ENCODE data around the gene RPS24. TPM values are rescaled to one million over a fixed set of nuclear protein-coding genes. Genes with fewer than 3 reads are reported as not detected.
"Not testable (repeated sequence)": the region's sequence is repeated elsewhere in the genome, so short reads cannot be mapped to it uniquely, and the experiment has no call there.

The RPS24 gene
- polyA plus RNA-seq, 1 donor (not counting 4 experiments of a cell fraction or from before 2014, with no cell fraction given) = 5,180 TPM

GRCh38 chr10:78069151-78069550 is 35.5 kb downstream of the RPS24 start:
- no peak overlapping the region for H3K9ac ChIP-seq (ENCODE audit: control insufficient read depth, extremely low read depth, insufficient read depth, low read length)
- no peak overlapping the region for H3K27ac ChIP-seq (ENCODE audit: control insufficient read depth, insufficient read depth, low read length)
- no peaks in the 10 kb centered on the region for H3K4me1 ChIP-seq (ENCODE audit: control insufficient read depth, extremely low read depth, insufficient read depth, low read length)
- H4K20me1 ChIP-seq (ENCODE audit: control insufficient read depth, extremely low read depth, insufficient read depth, low read length) = no peaks in the 10 kb centered on the region
- no peak for DNase-seq (ENCODE audit: low read depth, low spot score)
- FAIRE-seq = no peak
- no peak for TF ChIP-seq CTCF (optimal IDR thresholded peaks at IDR 0.05 in 1 of 3, IDR thresholded peaks at IDR 0.05 in 1 of 3, conservative IDR thresholded peaks at IDR 0.05 in 1 of 3; ENCODE audit: extremely low read depth in 1 of 3, insufficient read depth in 2 of 3, low read length in 3 of 3)
- no peak for TF ChIP-seq EZH2 (IDR thresholded peaks at IDR 0.05; ENCODE audit: low read length)
- no peaks in the 10 kb centered on the region for H3K9me3 ChIP-seq (ENCODE audit: control insufficient read depth, low read depth, low read length)
- H3K4me2 ChIP-seq (ENCODE audit: control insufficient read depth, extremely low read depth, insufficient read depth, low read depth, low read length) = no peak overlapping the region
- H2AFZ ChIP-seq (ENCODE audit: control insufficient read depth, low read length) = no peak overlapping the region
- dilution Hi-C loops (cut with MboI; ENCODE audit: extremely low pct_ligation_motif_present, low sequenced_read_pairs) = no loop called here
- no peaks in the 10 kb centered on the region for H3K9me1 ChIP-seq (ENCODE audit: control insufficient read depth, extremely low read depth, insufficient read depth, low read length)
- H3K4me3 ChIP-seq (ENCODE audit: control insufficient read depth in 2 of 3, extremely low read depth in 1 of 3, insufficient read depth in 2 of 3, low read depth in 1 of 3, low read length in 3 of 3) = no peak overlapping the region
- no peaks in the 10 kb centered on the region for H3K27me3 ChIP-seq (ENCODE audit: control insufficient read depth, extremely low read depth, insufficient read depth, low read length)
- H3K36me3 ChIP-seq (ENCODE audit: control insufficient read depth in 2 of 2, extremely low read depth in 1 of 2, insufficient read depth in 2 of 2, low read length in 2 of 2) = no peaks in the 10 kb centered on the region
- no peaks in the 10 kb centered on the region for H3K79me2 ChIP-seq (ENCODE audit: control insufficient read depth, insufficient read depth, low read length)

- dilution Hi-C loops (cut with MboI; ENCODE audit: extremely low pct_ligation_motif_present, low sequenced_read_pairs); H4K20me1 ChIP-seq (ENCODE audit: control insufficient read depth, extremely low read depth, insufficient read depth, low read length): not testable (repeated sequence)
These were observed 36.4 kb downstream of the RPS24 start for GRCh38 chr10:78070064-78070463.

GRCh38 chr10:78070726-78071125 is 37.1 kb downstream of the RPS24 start:
- H3K36me3 ChIP-seq (ENCODE audit: control insufficient read depth in 2 of 2, extremely low read depth in 1 of 2, insufficient read depth in 2 of 2, low read length in 2 of 2) = no peaks in the 10 kb centered on the region
- no peak overlapping the region for H2AFZ ChIP-seq (ENCODE audit: control insufficient read depth, low read length)
- H3K79me2 ChIP-seq (ENCODE audit: control insufficient read depth, insufficient read depth, low read length) = no peaks in the 10 kb centered on the region
- no peaks in the 10 kb centered on the region for H3K27me3 ChIP-seq (ENCODE audit: control insufficient read depth, extremely low read depth, insufficient read depth, low read length)
- H3K4me2 ChIP-seq (ENCODE audit: control insufficient read depth, extremely low read depth, insufficient read depth, low read depth, low read length) = no peak overlapping the region
- no peak for TF ChIP-seq CTCF (optimal IDR thresholded peaks at IDR 0.05 in 1 of 3, IDR thresholded peaks at IDR 0.05 in 1 of 3, conservative IDR thresholded peaks at IDR 0.05 in 1 of 3; ENCODE audit: extremely low read depth in 1 of 3, insufficient read depth in 2 of 3, low read length in 3 of 3)
- TF ChIP-seq EZH2 (IDR thresholded peaks at IDR 0.05; ENCODE audit: low read length) = no peak
- dilution Hi-C loops (cut with MboI; ENCODE audit: extremely low pct_ligation_motif_present, low sequenced_read_pairs) = no loop called here
- no peaks in the 10 kb centered on the region for H3K9me3 ChIP-seq (ENCODE audit: control insufficient read depth, low read depth, low read length)
- no peak overlapping the region for H3K9ac ChIP-seq (ENCODE audit: control insufficient read depth, extremely low read depth, insufficient read depth, low read length)
- H3K27ac ChIP-seq (ENCODE audit: control insufficient read depth, insufficient read depth, low read length) = no peak overlapping the region
- H3K9me1 ChIP-seq (ENCODE audit: control insufficient read depth, extremely low read depth, insufficient read depth, low read length) = no peaks in the 10 kb centered on the region
- H3K4me1 ChIP-seq (ENCODE audit: control insufficient read depth, extremely low read depth, insufficient read depth, low read length) = no peaks in the 10 kb centered on the region
- no peak for FAIRE-seq
- no peak overlapping the region for H3K4me3 ChIP-seq (ENCODE audit: control insufficient read depth in 2 of 3, extremely low read depth in 1 of 3, insufficient read depth in 2 of 3, low read depth in 1 of 3, low read length in 3 of 3)
- no peak for DNase-seq (ENCODE audit: low read depth, low spot score)
- no peaks in the 10 kb centered on the region for H4K20me1 ChIP-seq (ENCODE audit: control insufficient read depth, extremely low read depth, insufficient read depth, low read length)

More at GRCh38 chr10:78070064-78070463, 36.4 kb downstream of the RPS24 start:
- not testable (repeated sequence) for FAIRE-seq; H3K9ac ChIP-seq (ENCODE audit: control insufficient read depth, extremely low read depth, insufficient read depth, low read length); H3K79me2 ChIP-seq (ENCODE audit: control insufficient read depth, insufficient read depth, low read length); H3K4me2 ChIP-seq (ENCODE audit: control insufficient read depth, extremely low read depth, insufficient read depth, low read depth, low read length); H3K27ac ChIP-seq (ENCODE audit: control insufficient read depth, insufficient read depth, low read length); H3K27me3 ChIP-seq (ENCODE audit: control insufficient read depth, extremely low read depth, insufficient read depth, low read length); H3K4me3 ChIP-seq (ENCODE audit: control insufficient read depth in 2 of 3, extremely low read depth in 1 of 3, insufficient read depth in 2 of 3, low read depth in 1 of 3, low read length in 3 of 3); DNase-seq (ENCODE audit: low read depth, low spot score); H3K36me3 ChIP-seq (ENCODE audit: control insufficient read depth in 2 of 2, extremely low read depth in 1 of 2, insufficient read depth in 2 of 2, low read length in 2 of 2); H2AFZ ChIP-seq (ENCODE audit: control insufficient read depth, low read length); H3K9me1 ChIP-seq (ENCODE audit: control insufficient read depth, extremely low read depth, insufficient read depth, low read length); H3K9me3 ChIP-seq (ENCODE audit: control insufficient read depth, low read depth, low read length); H3K4me1 ChIP-seq (ENCODE audit: control insufficient read depth, extremely low read depth, insufficient read depth, low read length)

All from keratinocyte (primary cell).